HCT116 (cell line): Measurements from ENCODE around the gene ATL1. TPM values are rescaled to one million over a fixed set of nuclear protein-coding genes. Genes with fewer than 3 reads are reported as not detected.

ENCODE experiments used
- ATAC-seq: fragments of 200-7000 bp; cut with Tn5 transposase; 2 replicates; pipeline ENCODE4 v1.9.1; 2020; ENCODE audit warnings: mild to moderate bottlenecking, moderate library complexity
- BruUV-seq: library from RNA; stranded (reverse); fragments of 400-500 nt; replicated peaks from 2 replicates; lab custom pipeline; 2021; lab: Mats Ljungman, UMichigan
- CTCF ChIA-PET: fragments of 300-600 bp; sonication (Branson Sonifier 250); formaldehyde crosslinking; loops from one replicate; lab custom pipeline; 2021; ENCODE audit warnings: antibody characterized with exemption; lab: Charles Lee
- POLR2A ChIA-PET: fragments of 300-600, 350-600 bp; sonication (Branson Sonifier 250); formaldehyde crosslinking; loops from one replicate; lab custom pipeline; 2021; ENCODE audit warnings: antibody characterized with exemption; lab: Charles Lee
- RAD21 ChIA-PET, 2 experiments: fragments of 300-600 bp; sonication (Branson Sonifier 250); formaldehyde crosslinking; loops; one replicate each; lab custom pipeline; 2023; ENCODE audit warnings: low total read pairs in 2 of 2; ENCODE audit not compliant: uncharacterized antibody in 2 of 2, unreplicated experiment in 2 of 2, low non-redundant PET in 1 of 2; lab: Charles Lee
- DNase-seq: peaks from one replicate; pipeline ENCODE4 v3.0.0-alpha.2; 2010; ENCODE audit warnings: low read depth, low spot score
- H2AFZ ChIP-seq: fragments of 200-600 bp; shearing (Covaris generic), sonication (generic); 2 replicates; pipeline ENCODE4 v1.6.1; 2017; ENCODE audit warnings: low read depth, mixed run types, mixed read lengths, antibody characterized with exemption, low read length; ENCODE audit not compliant: poor library complexity, severe bottlenecking
- H3K27ac ChIP-seq: 2 replicates; pipeline ENCODE4 v1.5.1; 2012; ENCODE audit warnings: low read depth, low read length
- H3K27me3 ChIP-seq: fragments of 200-600 bp; sonication (generic); 2 replicates; pipeline ENCODE4 v1.6.1; 2016; ENCODE audit warnings: mixed run types, low read length, mixed read lengths; ENCODE audit not compliant: insufficient read depth
- H3K36me3 ChIP-seq, 2 experiments: fragments of 200-500 bp in 1 of 2; fragments of 200-600 bp in 1 of 2; sonication (Bioruptor generic) in 1 of 2; sonication (generic) in 1 of 2; 2 replicates each; pipeline versions ENCODE4 v1.5.1 to v1.6.1; 2014 to 2016; ENCODE audit warnings: low read length in 2 of 2, inconsistent platforms in 1 of 2, mixed read lengths in 1 of 2, mixed run types in 1 of 2; ENCODE audit not compliant: insufficient read depth in 2 of 2, control insufficient read depth in 1 of 2
- H3K4me1 ChIP-seq, 2 experiments: fragments of 200-600 bp in 1 of 2; sonication (generic) in 1 of 2; 2 replicates each; pipeline versions ENCODE4 v1.5.1 to v1.6.1; 2012 to 2017; ENCODE audit warnings: low read length in 2 of 2, inconsistent platforms in 1 of 2, mild to moderate bottlenecking in 1 of 2, mixed read lengths in 1 of 2, mixed run types in 1 of 2, moderate library complexity in 1 of 2; ENCODE audit not compliant: insufficient read depth in 2 of 2, control insufficient read depth in 1 of 2
- H3K4me2 ChIP-seq: fragments of 200-600 bp; sonication (generic); 2 replicates; pipeline ENCODE4 v1.6.1; 2017; ENCODE audit warnings: mixed run types, low read length, mixed read lengths
- H3K4me3 ChIP-seq, 2 experiments: fragments of 200-600 bp in 1 of 2; sonication (generic) in 1 of 2; replicated peaks in 1 of 2; 2 replicates each; pipeline ENCODE4 v1.5.1; 2011 to 2016; ENCODE audit warnings: low read length in 2 of 2, control low read depth in 1 of 2, low read depth in 1 of 2, mild to moderate bottlenecking in 1 of 2, mixed read lengths in 1 of 2, mixed run types in 1 of 2
- H3K79me2 ChIP-seq: fragments of 200-600 bp; sonication (generic); 2 replicates; pipeline ENCODE4 v1.6.1; 2017; ENCODE audit warnings: mild to moderate bottlenecking, mixed run types, low read length, moderate library complexity, mixed read lengths; ENCODE audit not compliant: insufficient read depth
- H3K9ac ChIP-seq: fragments of 200-600 bp; sonication (generic); 2 replicates; pipeline ENCODE4 v1.6.1; 2016; ENCODE audit warnings: low read length, mixed read lengths
- H3K9me2 ChIP-seq: fragments of 200-600 bp; sonication (generic), shearing (Covaris generic); 2 replicates; pipeline ENCODE4 v1.6.1; 2017; ENCODE audit warnings: mixed run types, mild to moderate bottlenecking, moderate library complexity; ENCODE audit not compliant: insufficient read depth
- H3K9me3 ChIP-seq, 2 experiments: fragments of 200-500 bp in 1 of 2; fragments of 200-600 bp in 1 of 2; sonication (Bioruptor generic) in 1 of 2; sonication (generic) in 1 of 2; 2 replicates each; pipeline ENCODE4 v1.6.1; 2014 to 2017; ENCODE audit warnings: low read length in 2 of 2, mixed read lengths in 2 of 2, inconsistent platforms in 1 of 2, low read depth in 1 of 2, mild to moderate bottlenecking in 1 of 2, mixed run types in 1 of 2, moderate library complexity in 1 of 2; ENCODE audit not compliant: control insufficient read depth in 1 of 2, insufficient read depth in 1 of 2
- H4K20me1 ChIP-seq: fragments of 200-600 bp; sonication (generic), shearing (Covaris generic); 2 replicates; pipeline ENCODE4 v1.6.1; 2017; ENCODE audit warnings: mixed run types, mild to moderate bottlenecking, moderate library complexity; ENCODE audit not compliant: insufficient read depth
- CBX3 ChIP-seq: IDR thresholded peaks from 2 replicates; pipeline ENCODE4 v1.6.1; 2012; ENCODE audit warnings: low read depth
- EGR1 ChIP-seq: IDR thresholded peaks from 2 replicates; pipeline ENCODE4 v1.6.1; 2012; ENCODE audit warnings: low read depth
- EZH2 ChIP-seq: fragments of 200-600 bp; sonication (generic); IDR thresholded peaks from 2 replicates; pipeline ENCODE4 v1.6.1; 2017; ENCODE audit warnings: antibody characterized with exemption, mixed run types
- JUND ChIP-seq: IDR thresholded peaks from 2 replicates; pipeline ENCODE4 v1.6.1; 2012
- RAD21 ChIP-seq: IDR thresholded peaks from 2 replicates; pipeline ENCODE4 v1.6.1; 2012; ENCODE audit warnings: low read depth, mild to moderate bottlenecking
- TCF7L2 ChIP-seq: IDR thresholded peaks from 2 replicates; pipeline ENCODE4 v1.7.0; 2011; ENCODE audit warnings: borderline replicate concordance, inconsistent platforms; ENCODE audit not compliant: insufficient read depth, insufficient read length; ENCODE audit errors: extremely low read depth
- YY1 ChIP-seq: IDR thresholded peaks from 2 replicates; pipeline ENCODE4 v1.6.1; 2011; ENCODE audit warnings: low read length, low read depth, moderate library complexity, mild to moderate bottlenecking; ENCODE audit not compliant: insufficient replicate concordance; ENCODE audit errors: extremely low read depth
- ZFX ChIP-seq: fragments of 450-650 bp; IDR thresholded peaks from 2 replicates; pipeline ENCODE4 v1.6.1; 2017
- ZNF274 ChIP-seq: fragments of 200-500 bp; sonication (Bioruptor generic); IDR thresholded peaks from 2 replicates; pipeline ENCODE4 v1.6.1; 2014; ENCODE audit warnings: mild to moderate bottlenecking, low read depth, low read length, inconsistent platforms
- intact Hi-C: fragments of 100-400 bp; cut with micrococcal nuclease; formaldehyde crosslinking; loops from 2 replicates; pipeline ENCODE4 v1.10.0; 2022
- total RNA-seq: library from RNA; stranded (reverse); gene quantifications from one replicate; pipeline ENCODE4 v1.2.1, GENCODE V29; 2021; ENCODE audit not compliant: unreplicated experiment
- TF ChIP-seq, protein P1 (sequence below): IDR thresholded peaks from 2 replicates; pipeline ENCODE4 v1.6.1; 2012
- TF ChIP-seq, protein P2 (sequence below): IDR thresholded peaks from 2 replicates; pipeline ENCODE4 v1.6.1; 2012; ENCODE audit warnings: low read depth
- TF ChIP-seq, protein P3 (sequence below): IDR thresholded peaks from 2 replicates; pipeline ENCODE4 v1.6.1; 2011; ENCODE audit warnings: mild to moderate bottlenecking, low read length, moderate library complexity; ENCODE audit not compliant: insufficient replicate concordance; ENCODE audit errors: extremely low read depth

Gene ATL1
- total RNA-seq, 1 experiment from 2014 or later, result 1.4 TPM

DNA sequence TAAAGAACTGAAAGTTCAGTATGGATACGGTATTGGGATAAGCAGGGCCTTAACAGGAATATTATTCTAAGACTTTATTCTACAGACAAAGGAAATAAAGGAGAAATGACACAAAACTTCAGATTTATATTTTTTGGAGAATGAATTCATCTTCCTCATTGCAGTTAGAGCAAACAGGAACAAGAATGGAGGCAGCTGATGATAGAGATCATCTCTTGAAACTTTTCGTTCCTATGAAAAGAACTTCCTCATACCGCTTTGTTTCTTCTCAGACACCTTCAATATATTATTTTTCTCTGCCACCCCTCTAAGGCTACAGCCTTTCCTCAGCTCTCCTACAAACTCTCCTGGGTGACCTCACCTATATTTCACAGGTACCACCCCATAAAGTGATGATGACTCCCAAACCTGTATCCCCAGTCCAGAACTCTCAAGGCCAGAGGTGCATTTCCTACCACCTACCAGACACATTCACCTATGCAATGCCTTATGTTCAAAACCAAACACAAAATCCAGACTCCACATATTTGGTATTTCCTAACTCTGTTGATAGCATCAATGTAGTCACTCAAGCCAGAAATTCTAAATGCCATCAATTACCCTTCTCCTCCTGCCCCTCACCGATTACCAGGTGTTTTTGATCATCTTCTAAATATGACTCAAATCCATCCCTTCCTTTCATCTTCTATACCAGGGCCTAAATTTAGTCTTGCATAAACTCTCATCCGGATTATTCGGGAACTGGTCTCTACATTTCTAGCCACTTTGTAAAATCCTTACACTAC, 35.0 kb upstream of the ATL1 start:
- ATAC-seq, result no peak
- ChIA-PET RAD21 (no interaction called here), CTCF (interaction anchor here (1.0 kb wide), 1 partner anchor 203 kb away, joined by 3 read pairs; no protein-coding TSS in a partner anchor)
- TF ChIP-seq TCF7L2, result no peak
- TF ChIP-seq ZNF274, result no peak
- TF ChIP-seq, all 23 proteins: peak for 0
- Histone ChIP-seq H3K36me3 (no peaks in the 10 kb centered on the region), H3K9me3 (no peaks in the 10 kb centered on the region), H3K79me2 (peaks cover 99% of the 10 kb centered on the region), H3K4me1 (peaks cover 17 to 34% of the 10 kb centered on the region in 2 experiments), H3K27ac (no peak overlapping the region), H3K9me2 (no peaks in the 10 kb centered on the region), H3K4me3 (no peak overlapping the region), H4K20me1 (peaks cover 27% of the 10 kb centered on the region; the same call in 1 of the 2 replicates), H3K27me3 (no peaks in the 10 kb centered on the region), H2AFZ (no peak overlapping the region), H3K9ac (no peak overlapping the region), H3K4me2 (no peak overlapping the region)
- POLR2A ChIA-PET, result no interaction called here
- intact Hi-C loops, result no loop called here
- BruUV-seq, result no TSS peak
- no peak for DNase-seq

DNA sequence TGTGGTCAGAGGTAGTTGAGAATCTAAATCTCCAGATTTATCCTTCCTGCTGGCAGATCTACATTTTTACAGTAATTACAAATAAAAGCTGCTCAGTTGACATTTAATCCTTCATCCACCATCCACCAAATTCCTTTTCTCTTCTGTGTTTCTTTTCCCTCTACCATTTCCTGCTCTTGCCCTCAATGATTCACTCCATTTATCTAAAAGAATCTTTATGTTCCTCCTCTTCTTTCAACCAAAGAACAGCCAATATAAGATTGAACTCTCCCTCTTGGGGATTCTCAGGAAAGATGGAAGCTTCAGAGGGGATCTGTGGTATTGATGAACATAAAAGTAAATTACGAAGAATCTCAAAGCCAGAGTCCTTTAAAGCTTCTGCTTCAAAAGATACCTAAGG, 31.9 kb upstream of the ATL1 start:
- Histone ChIP-seq H4K20me1 (peaks cover 20% of the 10 kb centered on the region; the same call in 1 of the 2 replicates), H3K9me2 (no peaks in the 10 kb centered on the region), H3K36me3 (no peaks in the 10 kb centered on the region), H3K79me2 (peaks cover 89% of the 10 kb centered on the region), H3K4me1 (peaks cover 7 to 31% of the 10 kb centered on the region in 2 experiments; a peak in 3 of 4 replicates), H3K27me3 (no peaks in the 10 kb centered on the region), H3K4me2 (no peak overlapping the region), H3K9ac (no peak overlapping the region), H3K9me3 (no peaks in the 10 kb centered on the region), H3K27ac (no peak overlapping the region), H2AFZ (no peak overlapping the region), H3K4me3 (no peak overlapping the region)
- BruUV-seq, result no TSS peak
- DNase-seq (no peak), ATAC-seq (no peak)
- RAD21 ChIA-PET, result no interaction called here
- CTCF ChIA-PET, result interaction anchor here (1.7 to 1.8 kb wide), 2 partner anchors 207 to 210 kb away, joined by 7 to 9 read pairs; no protein-coding TSS in a partner anchor
- intact Hi-C loops, result no loop called here
- POLR2A ChIA-PET, result interaction anchor here (0.6 to 0.7 kb wide), 2 partner anchors 250 to 388 kb away, joined by 3 read pairs; no protein-coding TSS in a partner anchor
- TF ChIP-seq YY1 (no peak), ZFX (no peak), ZNF274 (no peak), JUND (no peak), TCF7L2 (no peak), EZH2 (no peak), EGR1 (no peak), CBX3 (no peak), RAD21 (no peak)
- TF ChIP-seq, protein P1, sequence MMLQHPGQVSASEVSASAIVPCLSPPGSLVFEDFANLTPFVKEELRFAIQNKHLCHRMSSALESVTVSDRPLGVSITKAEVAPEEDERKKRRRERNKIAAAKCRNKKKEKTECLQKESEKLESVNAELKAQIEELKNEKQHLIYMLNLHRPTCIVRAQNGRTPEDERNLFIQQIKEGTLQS, result no peak
- TF ChIP-seq, protein P2, sequence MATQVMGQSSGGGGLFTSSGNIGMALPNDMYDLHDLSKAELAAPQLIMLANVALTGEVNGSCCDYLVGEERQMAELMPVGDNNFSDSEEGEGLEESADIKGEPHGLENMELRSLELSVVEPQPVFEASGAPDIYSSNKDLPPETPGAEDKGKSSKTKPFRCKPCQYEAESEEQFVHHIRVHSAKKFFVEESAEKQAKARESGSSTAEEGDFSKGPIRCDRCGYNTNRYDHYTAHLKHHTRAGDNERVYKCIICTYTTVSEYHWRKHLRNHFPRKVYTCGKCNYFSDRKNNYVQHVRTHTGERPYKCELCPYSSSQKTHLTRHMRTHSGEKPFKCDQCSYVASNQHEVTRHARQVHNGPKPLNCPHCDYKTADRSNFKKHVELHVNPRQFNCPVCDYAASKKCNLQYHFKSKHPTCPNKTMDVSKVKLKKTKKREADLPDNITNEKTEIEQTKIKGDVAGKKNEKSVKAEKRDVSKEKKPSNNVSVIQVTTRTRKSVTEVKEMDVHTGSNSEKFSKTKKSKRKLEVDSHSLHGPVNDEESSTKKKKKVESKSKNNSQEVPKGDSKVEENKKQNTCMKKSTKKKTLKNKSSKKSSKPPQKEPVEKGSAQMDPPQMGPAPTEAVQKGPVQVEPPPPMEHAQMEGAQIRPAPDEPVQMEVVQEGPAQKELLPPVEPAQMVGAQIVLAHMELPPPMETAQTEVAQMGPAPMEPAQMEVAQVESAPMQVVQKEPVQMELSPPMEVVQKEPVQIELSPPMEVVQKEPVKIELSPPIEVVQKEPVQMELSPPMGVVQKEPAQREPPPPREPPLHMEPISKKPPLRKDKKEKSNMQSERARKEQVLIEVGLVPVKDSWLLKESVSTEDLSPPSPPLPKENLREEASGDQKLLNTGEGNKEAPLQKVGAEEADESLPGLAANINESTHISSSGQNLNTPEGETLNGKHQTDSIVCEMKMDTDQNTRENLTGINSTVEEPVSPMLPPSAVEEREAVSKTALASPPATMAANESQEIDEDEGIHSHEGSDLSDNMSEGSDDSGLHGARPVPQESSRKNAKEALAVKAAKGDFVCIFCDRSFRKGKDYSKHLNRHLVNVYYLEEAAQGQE, result no peak
- TF ChIP-seq, protein P3, sequence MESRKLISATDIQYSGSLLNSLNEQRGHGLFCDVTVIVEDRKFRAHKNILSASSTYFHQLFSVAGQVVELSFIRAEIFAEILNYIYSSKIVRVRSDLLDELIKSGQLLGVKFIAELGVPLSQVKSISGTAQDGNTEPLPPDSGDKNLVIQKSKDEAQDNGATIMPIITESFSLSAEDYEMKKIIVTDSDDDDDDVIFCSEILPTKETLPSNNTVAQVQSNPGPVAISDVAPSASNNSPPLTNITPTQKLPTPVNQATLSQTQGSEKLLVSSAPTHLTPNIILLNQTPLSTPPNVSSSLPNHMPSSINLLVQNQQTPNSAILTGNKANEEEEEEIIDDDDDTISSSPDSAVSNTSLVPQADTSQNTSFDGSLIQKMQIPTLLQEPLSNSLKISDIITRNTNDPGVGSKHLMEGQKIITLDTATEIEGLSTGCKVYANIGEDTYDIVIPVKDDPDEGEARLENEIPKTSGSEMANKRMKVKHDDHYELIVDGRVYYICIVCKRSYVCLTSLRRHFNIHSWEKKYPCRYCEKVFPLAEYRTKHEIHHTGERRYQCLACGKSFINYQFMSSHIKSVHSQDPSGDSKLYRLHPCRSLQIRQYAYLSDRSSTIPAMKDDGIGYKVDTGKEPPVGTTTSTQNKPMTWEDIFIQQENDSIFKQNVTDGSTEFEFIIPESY, result no peak
